ENCODE measurements around the gene BROX. TPM values are rescaled to one million over a fixed set of nuclear protein-coding genes. Genes with fewer than 3 reads are reported as not detected.

Gene BROX
- total and polyA plus RNA-seq, 4 donors: 12.4 to 93.8 (median 31.1) TPM

GRCh38 chr1:222704260-222704659 is 8.1 kb upstream of the BROX start:
- peaks cover 0 to 9% (median 2%) of the 10 kb centered on the region in 4 donors for H3K36me3 ChIP-seq (ENCODE audit: control insufficient read depth in 4 of 4, insufficient read depth in 4 of 4, low read length in 4 of 4)
- H3K4me3 ChIP-seq: no peak overlapping the region
- ATAC-seq (ENCODE audit: insufficient read depth, low FRiP score) (no peak), DNase-seq (no peak)
- no peaks in the 10 kb centered on the region for H3K27me3 ChIP-seq (ENCODE audit: control insufficient read depth in 3 of 3, insufficient read depth in 3 of 3, low read length in 2 of 3)
- no peak overlapping the region for H3K27ac ChIP-seq (ENCODE audit: low read depth in 1 of 2, low read length in 1 of 2)
- WGBS, 2 donors: 97 to 100% methylated on average over 1 of the region's 1 CpG
- H3K4me1 ChIP-seq (ENCODE audit: control insufficient read depth in 5 of 5, insufficient read depth in 5 of 5, low read length in 5 of 5): peaks cover 0 to under 1% (median 0%) of the 10 kb centered on the region in 5 donors
- no peaks in the 10 kb centered on the region for H3K9me3 ChIP-seq (ENCODE audit: control insufficient read depth in 4 of 4, insufficient read depth in 3 of 4, low read length in 3 of 4)
- H3K9ac ChIP-seq (ENCODE audit: insufficient read depth in 1 of 2, low read length in 2 of 2): no peak overlapping the region
- no peak for TF ChIP-seq CTCF (IDR thresholded peaks at IDR 0.05; ENCODE audit: control extremely low read depth, extremely low read depth)

GRCh38 chr1:222706815-222707214 is 5.5 kb upstream of the BROX start:
- no peak for ATAC-seq (ENCODE audit: insufficient read depth, low FRiP score)
- TF ChIP-seq CTCF (IDR thresholded peaks at IDR 0.05; ENCODE audit: control extremely low read depth, extremely low read depth): no peak
- Histone ChIP-seq H3K9me3 (ENCODE audit: control insufficient read depth in 4 of 4, insufficient read depth in 3 of 4, low read length in 3 of 4) (no peaks in the 10 kb centered on the region), H3K27me3 (ENCODE audit: control insufficient read depth in 3 of 3, insufficient read depth in 3 of 3, low read length in 2 of 3) (no peaks in the 10 kb centered on the region), H3K9ac (ENCODE audit: insufficient read depth in 1 of 2, low read length in 2 of 2) (no peak overlapping the region), H3K4me3 (no peak overlapping the region), H3K36me3 (ENCODE audit: control insufficient read depth in 4 of 4, insufficient read depth in 4 of 4, low read length in 4 of 4) (peaks cover 0 to 4% (median under 1%) of the 10 kb centered on the region in 4 donors), H3K27ac (ENCODE audit: low read depth in 1 of 2, low read length in 1 of 2) (no peak overlapping the region), H3K4me1 (ENCODE audit: control insufficient read depth in 5 of 5, insufficient read depth in 5 of 5, low read length in 5 of 5) (peaks cover 0 to 16% (median 7%) of the 10 kb centered on the region in 5 donors)
- 74 to 99% methylated on average over 4 of the region's 4 CpGs for WGBS, 2 donors
- DNase-seq: no peak

GRCh38 chr1:222709700-222710153 is 2.6 kb upstream of the BROX start:
- no peaks in the 10 kb centered on the region for H3K27me3 ChIP-seq (ENCODE audit: control insufficient read depth in 3 of 3, insufficient read depth in 3 of 3, low read length in 2 of 3)
- WGBS, 2 donors: 54 to 76% methylated on average over 5 of the region's 5 CpGs
- no peaks in the 10 kb centered on the region for H3K9me3 ChIP-seq (ENCODE audit: control insufficient read depth in 4 of 4, insufficient read depth in 3 of 4, low read length in 3 of 4)
- TF ChIP-seq CTCF (IDR thresholded peaks at IDR 0.05; ENCODE audit: control extremely low read depth, extremely low read depth): no peak
- H3K9ac ChIP-seq (ENCODE audit: insufficient read depth in 1 of 2, low read length in 2 of 2): no peak overlapping the region
- DNase-seq (peak in 1 of 3 donors; percentile 2), ATAC-seq (ENCODE audit: insufficient read depth, low FRiP score) (no peak)
- peaks cover 0 to 21% (median 7%) of the 10 kb centered on the region in 5 donors for H3K4me1 ChIP-seq (ENCODE audit: control insufficient read depth in 5 of 5, insufficient read depth in 5 of 5, low read length in 5 of 5)
- H3K36me3 ChIP-seq (ENCODE audit: control insufficient read depth in 4 of 4, insufficient read depth in 4 of 4, low read length in 4 of 4): peaks cover 0 to 3% (median under 1%) of the 10 kb centered on the region in 4 donors
- H3K27ac ChIP-seq (ENCODE audit: low read depth in 1 of 2, low read length in 1 of 2): no peak overlapping the region
- H3K4me3 ChIP-seq: no peak overlapping the region

Measured in lung (tissue), 12 donors.